ENCODE data around the gene CAPN10.
"Not testable (repeated sequence)": the region's sequence is repeated elsewhere in the genome, so short reads cannot be mapped to it uniquely, and the experiment has no call there.

- TF ChIP-seq CTCF, POLR2A, POLR2AphosphoS5 (IDR thresholded peaks at IDR 0.05): not testable (repeated sequence)
These were observed 47.4 kb upstream of the CAPN10 start for GRCh38 chr2:240539101-240539500.

All from prostate gland (tissue), 2 donors.